ENCODE results near the gene SMARCB1.
"Not testable (repeated sequence)": the region's sequence is repeated elsewhere in the genome, so short reads cannot be mapped to it uniquely, and the experiment has no call there.

GRCh38 chr22:23864499-23865154, 77.9 kb downstream of the SMARCB1 start:
- TF ChIP-seq CTCF (IDR thresholded peaks at IDR 0.05; ENCODE audit: low read length); EZH2phosphoT487 (IDR thresholded peaks at IDR 0.05; ENCODE audit: low read length); EZH2 (optimal IDR thresholded peaks at IDR 0.05; ENCODE audit: low read depth, low read length): not testable (repeated sequence)
